ENCODE data around the gene GAB2. TPM values are rescaled to one million over a fixed set of nuclear protein-coding genes. Genes with fewer than 3 reads are reported as not detected.
"Not testable (repeated sequence)": the region's sequence is repeated elsewhere in the genome, so short reads cannot be mapped to it uniquely, and the experiment has no call there.

GAB2 gene
- total and polyA plus RNA-seq, 2 of the 4 experiments (the other 2 are of a cell fraction), result 3.3 to 5.9 TPM

GRCh38 chr11:78359921-78360320, 57.7 kb downstream of the GAB2 start:
- no peak overlapping the region for H3K9ac ChIP-seq (ENCODE audit: low read depth, low read length)
- H3K18ac ChIP-seq (ENCODE audit: low read depth, low read length), result no peak overlapping the region
- ChIA-PET POLR2A (ENCODE audit: unreplicated experiment) (no interaction called here), CTCF (interaction anchor here (0.6 kb wide), 1 partner anchor 60 kb away, joined by 4 read pairs; no protein-coding TSS in a partner anchor)
- no peaks in the 10 kb centered on the region for H3K9me3 ChIP-seq (ENCODE audit: control insufficient read depth, insufficient read depth, low read length)
- H3K14ac ChIP-seq (replicated peaks; ENCODE audit: low read depth, low read length), result no peak overlapping the region
- H2BK20ac ChIP-seq (ENCODE audit: low read depth, low read length), result no peak overlapping the region
- H3K4me3 ChIP-seq (ENCODE audit: insufficient read depth, low read depth, low read length), result no peak overlapping the region
- H2AK9ac ChIP-seq (replicated peaks; ENCODE audit: low read depth, low read length, poor library complexity), result no peak overlapping the region
- DNase-seq (no peak), ATAC-seq (ENCODE audit: low read depth) (no peak)
- H4K5ac ChIP-seq (ENCODE audit: low read depth, low read length), result no peak overlapping the region
- no peak overlapping the region for H2AFZ ChIP-seq (replicated peaks; ENCODE audit: low read length, poor library complexity)
- H3K9me1 ChIP-seq (ENCODE audit: insufficient read depth, low read length), result no peaks in the 10 kb centered on the region
- H2BK5ac ChIP-seq (ENCODE audit: low read depth, low read length, poor library complexity, severe bottlenecking), result no peak overlapping the region
- intact Hi-C loops (cut with micrococcal nuclease), result loop anchor here (1.0 kb wide), 1 partner anchor 9 kb away; no protein-coding TSS in a partner anchor
- no peak overlapping the region; the same call in 1 of the 2 replicates for H2AK5ac ChIP-seq (ENCODE audit: low read depth, low read length)
- BruUV-seq (replicated peaks), result no TSS peak
- dilution Hi-C loops (cut with HindIII; ENCODE audit: low sequenced_read_pairs, unreplicated experiment), result no loop called here
- H2BK120ac ChIP-seq (ENCODE audit: low read depth, low read length), result no peak overlapping the region
- no peak overlapping the region for H3K27ac ChIP-seq (ENCODE audit: insufficient read depth, low read length)
- no peak overlapping the region for H4K91ac ChIP-seq (ENCODE audit: insufficient read depth, low read depth, low read length)
- TF ChIP-seq, protein P1, sequence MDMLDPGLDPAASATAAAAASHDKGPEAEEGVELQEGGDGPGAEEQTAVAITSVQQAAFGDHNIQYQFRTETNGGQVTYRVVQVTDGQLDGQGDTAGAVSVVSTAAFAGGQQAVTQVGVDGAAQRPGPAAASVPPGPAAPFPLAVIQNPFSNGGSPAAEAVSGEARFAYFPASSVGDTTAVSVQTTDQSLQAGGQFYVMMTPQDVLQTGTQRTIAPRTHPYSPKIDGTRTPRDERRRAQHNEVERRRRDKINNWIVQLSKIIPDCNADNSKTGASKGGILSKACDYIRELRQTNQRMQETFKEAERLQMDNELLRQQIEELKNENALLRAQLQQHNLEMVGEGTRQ (IDR thresholded peaks at IDR 0.05; ENCODE audit: low read depth, low read length), result no peak
- TF ChIP-seq CTCF (conservative IDR thresholded peaks at IDR 0.05; ENCODE audit: low read depth, low read length) (no peak), SMC3 (IDR thresholded peaks at IDR 0.05; ENCODE audit: low read depth, low read length) (no peak)
- 100% methylated on average over 2 of the region's 3 CpGs; no CpG with 5 or more reads in 1 of the 2 experiments for WGBS, 2 experiments (ENCODE audit: extremely low coverage in 2 of 2, insufficient read length in 1 of 2)
- H3K4me2 ChIP-seq (ENCODE audit: low read depth, low read length), result no peak overlapping the region
- in situ Hi-C loops (cut with MboI; ENCODE audit: low sequenced_read_pairs), result no loop called here
- H2BK15ac ChIP-seq (ENCODE audit: low read depth, low read length), result no peak overlapping the region
- no peak overlapping the region for H3K4ac ChIP-seq (ENCODE audit: low read depth, low read length)
- H3K23ac ChIP-seq (ENCODE audit: low read depth, low read length), result no peak overlapping the region
- no peak overlapping the region for H4K8ac ChIP-seq (ENCODE audit: low read depth in 2 of 2, low read length in 2 of 2)
- H3K56ac ChIP-seq (ENCODE audit: extremely low read depth, insufficient read depth, low read length), result no peak overlapping the region
- H3K4me1 ChIP-seq (ENCODE audit: control insufficient read depth, insufficient read depth, low read length), result no peaks in the 10 kb centered on the region
- peaks cover 7% of the 10 kb centered on the region; the same call in 1 of the 2 replicates for H4K20me1 ChIP-seq (ENCODE audit: insufficient read depth, low read length)
- peaks cover 13 to 15% of the 10 kb centered on the region in 2 experiments for H3K79me1 ChIP-seq (ENCODE audit: low read depth in 1 of 2, low read length in 2 of 2)
- H3K27me3 ChIP-seq (ENCODE audit: control insufficient read depth, insufficient read depth, low read length), result no peaks in the 10 kb centered on the region
- no peaks in the 10 kb centered on the region for H3K36me3 ChIP-seq (ENCODE audit: control insufficient read depth, insufficient read depth, low read length)

GRCh38 chr11:78357924-78358323, 59.7 kb downstream of the GAB2 start:
- intact Hi-C loops (cut with micrococcal nuclease); H3K4me1 ChIP-seq (ENCODE audit: control insufficient read depth, insufficient read depth, low read length); ATAC-seq (ENCODE audit: low read depth): not testable (repeated sequence)

More at GRCh38 chr11:78357924-78358323, 59.7 kb downstream of the GAB2 start:
- H3K27ac ChIP-seq (ENCODE audit: insufficient read depth, low read length); H2AK5ac ChIP-seq (ENCODE audit: low read depth, low read length); H3K14ac ChIP-seq (replicated peaks; ENCODE audit: low read depth, low read length); H4K8ac ChIP-seq (ENCODE audit: low read depth in 2 of 2, low read length in 2 of 2); H3K36me3 ChIP-seq (ENCODE audit: control insufficient read depth, insufficient read depth, low read length); H2AFZ ChIP-seq (replicated peaks; ENCODE audit: low read length, poor library complexity); H2BK15ac ChIP-seq (ENCODE audit: low read depth, low read length); H3K18ac ChIP-seq (ENCODE audit: low read depth, low read length); H3K4ac ChIP-seq (ENCODE audit: low read depth, low read length); POLR2A ChIA-PET (ENCODE audit: unreplicated experiment); dilution Hi-C loops (cut with HindIII; ENCODE audit: low sequenced_read_pairs, unreplicated experiment); H2AK9ac ChIP-seq (replicated peaks; ENCODE audit: low read depth, low read length, poor library complexity); H4K5ac ChIP-seq (ENCODE audit: low read depth, low read length); CTCF ChIA-PET; H3K4me3 ChIP-seq (ENCODE audit: insufficient read depth, low read depth, low read length); H4K20me1 ChIP-seq (ENCODE audit: insufficient read depth, low read length); H2BK120ac ChIP-seq (ENCODE audit: low read depth, low read length); DNase-seq; H4K91ac ChIP-seq (ENCODE audit: insufficient read depth, low read depth, low read length); H3K56ac ChIP-seq (ENCODE audit: extremely low read depth, insufficient read depth, low read length); H3K27me3 ChIP-seq (ENCODE audit: control insufficient read depth, insufficient read depth, low read length); in situ Hi-C loops (cut with MboI; ENCODE audit: low sequenced_read_pairs); H2BK5ac ChIP-seq (ENCODE audit: low read depth, low read length, poor library complexity, severe bottlenecking); H3K23ac ChIP-seq (ENCODE audit: low read depth, low read length); H2BK20ac ChIP-seq (ENCODE audit: low read depth, low read length); H3K4me2 ChIP-seq (ENCODE audit: low read depth, low read length); H3K9me3 ChIP-seq (ENCODE audit: control insufficient read depth, insufficient read depth, low read length); H3K9me1 ChIP-seq (ENCODE audit: insufficient read depth, low read length); BruUV-seq (replicated peaks); H3K9ac ChIP-seq (ENCODE audit: low read depth, low read length): not testable (repeated sequence)
- WGBS, 2 experiments (ENCODE audit: extremely low coverage in 2 of 2, insufficient read length in 1 of 2), result no CpG with 5 or more reads among the region's 3 CpGs
- peaks cover 10 to 18% of the 10 kb centered on the region in 2 experiments; a peak in 3 of 4 replicates for H3K79me1 ChIP-seq (ENCODE audit: low read depth in 1 of 2, low read length in 2 of 2)

Measured in IMR-90 (cell line).